GM21447 (cell line): Measurements from ENCODE around the gene STX2.
"Not testable (repeated sequence)": the region's sequence is repeated elsewhere in the genome, so short reads cannot be mapped to it uniquely, and the experiment has no call there.

Experiments used
- ATAC-seq: cut with Tn5 transposase; IDR thresholded peaks from one replicate; pipeline ENCODE4 v1.9.1; 2021; ENCODE audit not compliant: unreplicated experiment

The STX2 gene

GRCh38 chr12:130803702-130804101 is 35.3 kb downstream of the STX2 start:
- ATAC-seq, result no peak

GRCh38 chr12:130800312-130800711 is 38.7 kb downstream of the STX2 start:
- ATAC-seq, result no peak

- ATAC-seq, result no peak
These were observed 40.0 kb downstream of the STX2 start for GRCh38 chr12:130799051-130799450.

- ATAC-seq, result peak; percentile 78
These were observed 41.9 kb downstream of the STX2 start for GRCh38 chr12:130796985-130797686.

- no peak for ATAC-seq
These were observed 43.1 kb downstream of the STX2 start for GRCh38 chr12:130795906-130796305.

GRCh38 chr12:130793554-130793849 is 45.5 kb downstream of the STX2 start:
- no peak for ATAC-seq

- ATAC-seq, result no peak
These were observed 46.1 kb downstream of the STX2 start for GRCh38 chr12:130792821-130793553.

GRCh38 chr12:130791629-130792028 is 47.4 kb downstream of the STX2 start:
- ATAC-seq, result no peak

GRCh38 chr12:130788515-130788914 is 50.5 kb downstream of the STX2 start:
- no peak for ATAC-seq

GRCh38 chr12:130787445-130788410 is 51.3 kb downstream of the STX2 start:
- no peak for ATAC-seq

- ATAC-seq, result no peak
These were observed 52.0 kb downstream of the STX2 start for GRCh38 chr12:130787041-130787440.

GRCh38 chr12:130783110-130783715 is 55.8 kb downstream of the STX2 start:
- ATAC-seq, result no peak

- ATAC-seq, result not testable (repeated sequence)
These were observed 56.8 kb downstream of the STX2 start for GRCh38 chr12:130782245-130782644.

- ATAC-seq, result no peak
These were observed 58.0 kb downstream of the STX2 start for GRCh38 chr12:130780880-130781575.

GRCh38 chr12:130780325-130780724 is 58.7 kb downstream of the STX2 start:
- ATAC-seq, result no peak

- no peak for ATAC-seq
These were observed 60.3 kb downstream of the STX2 start for GRCh38 chr12:130778776-130779175.

GRCh38 chr12:130776857-130777339 is 62.2 kb downstream of the STX2 start:
- no peak for ATAC-seq

- no peak for ATAC-seq
These were observed 62.8 kb downstream of the STX2 start for GRCh38 chr12:130775953-130776856.

- no peak for ATAC-seq
These were observed 68.5 kb downstream of the STX2 start for GRCh38 chr12:130770413-130771028.
